Testis (tissue), 3 donors: ENCODE measurements around the gene PRKAG2. TPM values are rescaled to one million over a fixed set of nuclear protein-coding genes. Genes with fewer than 3 reads are reported as not detected.

Experiments used
- DNase-seq: peaks from one replicate; pipeline ENCODE4 v3.0.0-alpha.2; 2019
- H3K27ac ChIP-seq, 2 donors: fragments of 200-600 bp; sonication (generic); one replicate each; pipeline ENCODE4 v1.5.1; 2019
- H3K27me3 ChIP-seq: fragments of 200-600 bp; sonication (generic); one replicate; pipeline ENCODE4 v1.5.1; 2019
- H3K36me3 ChIP-seq: fragments of 200-600 bp; sonication (generic); one replicate; pipeline ENCODE4 v1.5.1; 2017; ENCODE audit warnings: low read depth; ENCODE audit errors: missing control alignments
- H3K4me1 ChIP-seq: fragments of 200-600 bp; sonication (generic); one replicate; pipeline ENCODE4 v1.5.1; 2019
- H3K4me3 ChIP-seq, 2 donors: fragments of 200-600 bp; sonication (generic); one replicate each; pipeline ENCODE4 v1.5.1; 2017 to 2019
- H3K9me3 ChIP-seq: fragments of 200-600 bp; sonication (generic); one replicate; pipeline ENCODE4 v1.5.1; 2017
- POLR2A ChIP-seq: fragments of 450-650 bp; IDR thresholded peaks from one replicate; pipeline ENCODE4 v1.6.1; 2017; ENCODE audit warnings: antibody characterized with exemption, mild to moderate bottlenecking, moderate library complexity
- WGBS, 2 donors: methylation state at CpG; one replicate each; pipeline ENCODE4 v1.1.5; 2018; 5-methylcytosine and 5-hydroxymethylcytosine counted together
- intact Hi-C: fragments of 100-400 bp; cut with DNase I; formaldehyde crosslinking; loops from one replicate; pipeline ENCODE4 v1.15.1; 2023; ENCODE audit warnings: low total_unique reads
- polyA plus RNA-seq: library from polyadenylated mRNA; stranded (reverse); fragments of 350-450 nt; fragmentation: Illumina TruSeq; extraction: RNeasy Lipid Tissue Mini Kit (QIAGEN cat#74804); gene quantifications from one replicate; pipeline ENCODE4 v1.2.3, GENCODE V29; 2014; ENCODE audit warnings: low read depth, low replicate concordance; ENCODE audit not compliant: insufficient read depth
- total RNA-seq, 2 donors: library from RNA; depleted of rRNA; stranded (reverse); fragments of >200 nt; gene quantifications; one replicate each; pipeline ENCODE4 v1.2.3, GENCODE V29; 2016
- TF ChIP-seq, protein P1 (sequence below), 3 experiments: fragments of 450-650 bp in 2 of 3; fragments of 200-600 bp in 1 of 3; sonication (generic) in 1 of 3; IDR thresholded peaks; one replicate each; pipeline ENCODE4 v1.5.1; 2016 to 2019; ENCODE audit warnings: antibody characterized with exemption in 3 of 3, mild to moderate bottlenecking in 2 of 3, moderate library complexity in 1 of 3

Gene PRKAG2
- total and polyA plus RNA-seq, 3 donors from 2014 or later, result 27.9 to 28.7 (median 28.6) TPM

DNA sequence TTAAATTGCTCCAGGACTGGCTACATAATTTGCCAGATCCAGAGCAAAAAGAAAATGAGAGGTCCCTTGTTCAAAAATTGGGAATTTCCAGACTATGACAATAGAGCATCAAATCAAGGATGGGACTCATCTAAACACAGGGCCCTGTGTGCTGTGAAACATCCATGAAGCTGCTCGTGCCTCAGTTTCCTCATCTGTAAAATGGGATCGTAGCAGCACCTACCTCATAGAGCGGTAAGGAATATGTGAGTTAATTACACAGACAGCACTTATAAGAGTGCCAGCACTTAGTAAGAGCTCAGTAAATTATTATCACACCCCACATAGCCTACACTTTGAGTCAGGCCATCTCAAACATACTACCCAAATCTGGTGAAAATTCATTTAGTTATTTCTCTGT lies 221.4 kb downstream of the PRKAG2 start:
- WGBS, 2 donors, result 91 to 96% methylated on average over 3 of the region's 3 CpGs
- intact Hi-C loops, result no loop called here
- Histone ChIP-seq H3K27me3 (no peaks in the 10 kb centered on the region), H3K36me3 (no peaks in the 10 kb centered on the region), H3K4me1 (no peaks in the 10 kb centered on the region), H3K27ac (no peak overlapping the region), H3K9me3 (no peaks in the 10 kb centered on the region), H3K4me3 (no peak overlapping the region)
- no peak for TF ChIP-seq POLR2A
- TF ChIP-seq, protein P1, sequence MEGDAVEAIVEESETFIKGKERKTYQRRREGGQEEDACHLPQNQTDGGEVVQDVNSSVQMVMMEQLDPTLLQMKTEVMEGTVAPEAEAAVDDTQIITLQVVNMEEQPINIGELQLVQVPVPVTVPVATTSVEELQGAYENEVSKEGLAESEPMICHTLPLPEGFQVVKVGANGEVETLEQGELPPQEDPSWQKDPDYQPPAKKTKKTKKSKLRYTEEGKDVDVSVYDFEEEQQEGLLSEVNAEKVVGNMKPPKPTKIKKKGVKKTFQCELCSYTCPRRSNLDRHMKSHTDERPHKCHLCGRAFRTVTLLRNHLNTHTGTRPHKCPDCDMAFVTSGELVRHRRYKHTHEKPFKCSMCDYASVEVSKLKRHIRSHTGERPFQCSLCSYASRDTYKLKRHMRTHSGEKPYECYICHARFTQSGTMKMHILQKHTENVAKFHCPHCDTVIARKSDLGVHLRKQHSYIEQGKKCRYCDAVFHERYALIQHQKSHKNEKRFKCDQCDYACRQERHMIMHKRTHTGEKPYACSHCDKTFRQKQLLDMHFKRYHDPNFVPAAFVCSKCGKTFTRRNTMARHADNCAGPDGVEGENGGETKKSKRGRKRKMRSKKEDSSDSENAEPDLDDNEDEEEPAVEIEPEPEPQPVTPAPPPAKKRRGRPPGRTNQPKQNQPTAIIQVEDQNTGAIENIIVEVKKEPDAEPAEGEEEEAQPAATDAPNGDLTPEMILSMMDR (IDR thresholded peaks at IDR 0.05), result no peak
- no peak for DNase-seq

DNA sequence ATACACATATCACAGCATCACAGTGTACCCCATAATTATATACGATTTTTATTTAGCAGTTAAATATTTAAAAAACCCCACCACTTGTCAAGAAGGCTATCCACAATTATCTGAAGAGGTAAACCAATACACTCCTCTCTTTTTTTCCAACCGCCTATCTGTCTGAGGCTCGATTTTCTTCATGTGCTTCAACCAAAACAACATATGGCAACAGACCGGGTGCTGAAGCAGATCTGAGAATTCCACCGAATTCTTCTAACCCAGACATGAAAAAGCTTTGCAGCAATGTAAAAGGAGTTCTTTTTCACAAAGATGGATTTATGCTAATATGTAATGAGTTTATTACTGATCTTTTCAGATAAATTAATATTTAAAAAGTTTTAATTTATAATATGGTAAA lies 224.8 kb downstream of the PRKAG2 start:
- WGBS, 2 donors, result 84 to 93% methylated on average over 5 of the region's 5 CpGs
- H3K27ac ChIP-seq, result no peak overlapping the region
- TF ChIP-seq, protein P1 (IDR thresholded peaks at IDR 0.05), result no peak
- TF ChIP-seq POLR2A, result no peak
- H3K36me3 ChIP-seq, result no peaks in the 10 kb centered on the region
- intact Hi-C loops, result no loop called here
- DNase-seq, result no peak
- no peaks in the 10 kb centered on the region for H3K9me3 ChIP-seq
- H3K4me1 ChIP-seq, result no peaks in the 10 kb centered on the region
- no peaks in the 10 kb centered on the region for H3K27me3 ChIP-seq
- no peak overlapping the region for H3K4me3 ChIP-seq

DNA sequence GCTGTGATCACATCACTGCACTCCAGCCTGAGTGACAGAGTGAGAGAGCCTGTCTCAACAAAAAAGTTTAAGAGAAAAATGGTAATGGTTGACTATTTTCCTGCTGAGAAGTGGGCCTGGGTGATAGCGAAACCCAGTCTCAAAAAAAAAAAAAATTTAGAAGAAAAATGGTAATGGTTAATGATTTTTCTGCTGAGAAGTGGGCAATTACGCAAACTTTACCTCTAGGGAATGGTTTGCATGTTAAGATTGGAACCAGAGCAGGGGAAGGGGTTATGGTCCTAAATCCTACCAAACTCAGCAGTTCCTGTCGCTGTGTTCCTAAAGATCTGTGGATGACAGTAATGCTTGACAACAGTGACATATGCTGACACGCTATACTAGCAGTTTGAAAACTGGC lies 226.8 kb downstream of the PRKAG2 start:
- H3K27ac ChIP-seq, result no peak overlapping the region
- H3K4me1 ChIP-seq, result no peaks in the 10 kb centered on the region
- intact Hi-C loops, result no loop called here
- H3K27me3 ChIP-seq, result no peaks in the 10 kb centered on the region
- 94 to 96% methylated on average over 4 of the region's 4 CpGs for WGBS, 2 donors
- TF ChIP-seq, protein P1 (IDR thresholded peaks at IDR 0.05), result no peak
- no peak for TF ChIP-seq POLR2A
- H3K4me3 ChIP-seq, result no peak overlapping the region
- H3K36me3 ChIP-seq, result no peaks in the 10 kb centered on the region
- H3K9me3 ChIP-seq, result no peaks in the 10 kb centered on the region
- DNase-seq, result no peak

DNA sequence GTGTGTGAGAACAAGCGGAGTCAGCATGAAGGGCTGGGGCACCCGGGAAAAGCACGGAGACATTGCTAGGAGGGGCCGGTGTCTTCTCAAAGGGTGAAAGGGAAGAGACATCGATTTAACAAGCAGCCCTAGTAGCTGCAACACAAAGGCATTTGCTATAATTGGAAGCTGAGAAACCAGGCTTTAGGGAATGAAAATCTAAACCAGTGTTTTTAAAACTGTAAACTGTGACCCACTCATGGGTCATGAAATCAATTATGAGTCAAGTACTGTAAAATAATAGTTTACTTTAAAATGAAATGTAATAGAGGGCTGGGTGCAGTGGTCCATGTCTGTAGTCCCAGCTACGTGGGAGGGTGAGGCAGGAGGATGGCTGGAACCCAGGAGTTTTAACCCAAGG lies 228.5 kb downstream of the PRKAG2 start:
- Histone ChIP-seq H3K27me3 (no peaks in the 10 kb centered on the region), H3K9me3 (no peaks in the 10 kb centered on the region), H3K4me3 (no peak overlapping the region), H3K36me3 (no peaks in the 10 kb centered on the region), H3K4me1 (no peaks in the 10 kb centered on the region), H3K27ac (no peak overlapping the region)
- DNase-seq, result no peak
- WGBS, 2 donors, result 87 to 94% methylated on average over 6 of the region's 6 CpGs
- intact Hi-C loops, result no loop called here
- TF ChIP-seq, protein P1 (IDR thresholded peaks at IDR 0.05), result no peak
- TF ChIP-seq POLR2A, result no peak

DNA sequence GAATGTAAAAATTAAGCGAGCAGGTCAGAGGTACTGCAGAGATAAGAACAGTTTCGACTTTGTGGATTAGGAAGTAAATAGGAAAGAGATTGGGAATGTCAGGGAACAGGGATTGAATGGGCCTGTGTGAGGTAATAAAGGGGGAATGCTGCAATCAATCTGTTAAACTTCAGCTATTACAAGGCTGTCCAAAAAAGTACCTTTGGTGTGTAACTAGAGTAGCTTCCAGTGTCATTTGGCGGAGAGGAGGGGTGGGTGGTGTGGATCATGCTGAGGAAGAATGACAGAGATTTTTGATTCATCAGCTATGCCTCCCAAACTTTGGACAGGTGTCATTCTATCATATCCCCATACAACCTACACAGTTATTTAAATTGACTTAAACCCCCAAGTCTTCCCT lies 229.0 kb downstream of the PRKAG2 start:
- no peak for DNase-seq
- H3K4me1 ChIP-seq, result no peaks in the 10 kb centered on the region
- H3K4me3 ChIP-seq, result no peak overlapping the region
- TF ChIP-seq, protein P1 (IDR thresholded peaks at IDR 0.05), result no peak
- no peaks in the 10 kb centered on the region for H3K36me3 ChIP-seq
- intact Hi-C loops, result no loop called here
- H3K27ac ChIP-seq, result no peak overlapping the region
- no peaks in the 10 kb centered on the region for H3K9me3 ChIP-seq
- 89 to 92% methylated on average over 3 of the region's 3 CpGs for WGBS, 2 donors
- H3K27me3 ChIP-seq, result no peaks in the 10 kb centered on the region
